Measurements from ENCODE around the gene HECTD2.
"Not testable (repeated sequence)": the region's sequence is repeated elsewhere in the genome, so short reads cannot be mapped to it uniquely, and the experiment has no call there.

The HECTD2 gene

GRCh38 chr10:91528768-91529167 lies 118.6 kb downstream of the HECTD2 start:
- no peak for TF ChIP-seq MYC (IDR thresholded peaks at IDR 0.05; ENCODE audit: low read depth, low read length)
- TF ChIP-seq MAX (IDR thresholded peaks at IDR 0.05; ENCODE audit: low read depth, low read length), result no peak
- TF ChIP-seq CTCF (IDR thresholded peaks at IDR 0.05; ENCODE audit: low read depth, low read length), result no peak
- no peak for TF ChIP-seq POLR2A (IDR thresholded peaks at IDR 0.05; ENCODE audit: extremely low read depth, insufficient read length)
- DNase-seq (ENCODE audit: low read depth), result no peak
- H3K4me3 ChIP-seq (ENCODE audit: low read depth, low read length), result no peak overlapping the region

- DNase-seq (ENCODE audit: low read depth), result not testable (repeated sequence)
Observed at GRCh38 chr10:91534789-91535188, 124.6 kb downstream of the HECTD2 start.

GRCh38 chr10:91536111-91536510 lies 126.0 kb downstream of the HECTD2 start:
- H3K4me3 ChIP-seq (ENCODE audit: low read depth, low read length), result no peak overlapping the region
- TF ChIP-seq CTCF (IDR thresholded peaks at IDR 0.05; ENCODE audit: low read depth, low read length) (no peak), POLR2A (IDR thresholded peaks at IDR 0.05; ENCODE audit: extremely low read depth, insufficient read length) (no peak), MAX (IDR thresholded peaks at IDR 0.05; ENCODE audit: low read depth, low read length) (no peak), MYC (IDR thresholded peaks at IDR 0.05; ENCODE audit: low read depth, low read length) (no peak)
- no peak for DNase-seq (ENCODE audit: low read depth)

More at GRCh38 chr10:91534789-91535188, 124.6 kb downstream of the HECTD2 start:
- not testable (repeated sequence) for H3K4me3 ChIP-seq (ENCODE audit: low read depth, low read length)

- TF ChIP-seq MYC (IDR thresholded peaks at IDR 0.05; ENCODE audit: low read depth, low read length) (no peak), POLR2A (IDR thresholded peaks at IDR 0.05; ENCODE audit: extremely low read depth, insufficient read length) (no peak), CTCF (IDR thresholded peaks at IDR 0.05; ENCODE audit: low read depth, low read length) (no peak)
- H3K4me3 ChIP-seq (ENCODE audit: low read depth, low read length), result no peak overlapping the region
- no peak for DNase-seq (ENCODE audit: low read depth)
Observed at GRCh38 chr10:91536733-91537132, 126.6 kb downstream of the HECTD2 start.

- no peak for DNase-seq (ENCODE audit: low read depth)
- no peak overlapping the region for H3K4me3 ChIP-seq (ENCODE audit: low read depth, low read length)
- TF ChIP-seq CTCF (IDR thresholded peaks at IDR 0.05; ENCODE audit: low read depth, low read length) (no peak), POLR2A (IDR thresholded peaks at IDR 0.05; ENCODE audit: extremely low read depth, insufficient read length) (no peak), MYC (IDR thresholded peaks at IDR 0.05; ENCODE audit: low read depth, low read length) (no peak), MAX (IDR thresholded peaks at IDR 0.05; ENCODE audit: low read depth, low read length) (no peak)
Observed at GRCh38 chr10:91537614-91538383, 127.7 kb downstream of the HECTD2 start.

- DNase-seq (ENCODE audit: low read depth), result no peak
- TF ChIP-seq MAX (IDR thresholded peaks at IDR 0.05; ENCODE audit: low read depth, low read length) (no peak), MYC (IDR thresholded peaks at IDR 0.05; ENCODE audit: low read depth, low read length) (no peak), CTCF (IDR thresholded peaks at IDR 0.05; ENCODE audit: low read depth, low read length) (no peak), POLR2A (IDR thresholded peaks at IDR 0.05; ENCODE audit: extremely low read depth, insufficient read length) (no peak)
- H3K4me3 ChIP-seq (ENCODE audit: low read depth, low read length), result no peak overlapping the region
Observed at GRCh38 chr10:91539930-91540329, 129.8 kb downstream of the HECTD2 start.
